ENCODE measurements around the gene TTC33.

DNA sequence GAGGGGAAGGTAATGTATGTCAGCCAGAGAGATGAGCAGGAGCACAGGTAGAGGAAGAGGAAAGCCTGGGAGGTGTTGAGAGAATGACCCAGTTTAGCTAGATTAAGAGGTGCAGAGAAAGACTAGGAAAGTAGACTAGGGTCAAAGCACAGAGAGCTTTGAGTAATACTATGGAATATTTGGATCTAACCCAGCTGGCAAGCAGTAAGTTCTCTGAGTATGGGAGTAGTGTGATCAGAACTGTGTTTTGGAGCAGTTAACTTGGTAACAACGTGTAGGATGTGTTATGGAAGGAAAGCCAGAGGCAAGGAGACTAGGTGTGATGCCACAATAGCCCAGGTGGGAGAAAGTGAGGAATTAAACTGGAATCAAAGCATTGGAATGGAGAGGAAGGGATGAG is 160.9 kb downstream of the TTC33 start:
- TF ChIP-seq CTCF (IDR thresholded peaks at IDR 0.05 in 4 of 5, conservative IDR thresholded peaks at IDR 0.05 in 1 of 5): no peak
- no peak for TF ChIP-seq POLR2A (IDR thresholded peaks at IDR 0.05)
